Activated naive CD4-positive, alpha-beta T cell treated with anti-CD3 and anti-CD28 coated beads, Interleukin-2, amount 10 ng/mL, durations not matched to agents 7 days and 5 days (primary cell): ENCODE measurements around the gene CARM1.
A peak's percentile ranks its signal among the peaks of the same experiment; 100 is the strongest.
"Not testable (repeated sequence)": the region's sequence is repeated elsewhere in the genome, so short reads cannot be mapped to it uniquely, and the experiment has no call there.

Experiments
- CTCF ChIA-PET: fragments of 350-600 bp; sonication (Branson Sonifier 250); formaldehyde crosslinking; loops from one replicate; lab custom pipeline; 2021; ENCODE audit warnings: antibody characterized with exemption; lab: Charles Lee
- DNase-seq: peaks from one replicate; pipeline ENCODE4 v3.0.0-alpha.2; 2020
- H3K27ac Mint-ChIP-seq: one replicate; pipeline ENCODE4 v1.8.0; 2021; ENCODE audit warnings: mild to moderate bottlenecking, moderate library complexity, mixed read lengths
- H3K27me3 Mint-ChIP-seq: one replicate; pipeline ENCODE4 v1.8.0; 2021; ENCODE audit warnings: mild to moderate bottlenecking, mixed read lengths
- H3K36me3 Mint-ChIP-seq: one replicate; pipeline ENCODE4 v1.8.0; 2021; ENCODE audit warnings: mixed read lengths
- H3K4me1 Mint-ChIP-seq: one replicate; pipeline ENCODE4 v1.8.0; 2021; ENCODE audit warnings: mixed read lengths
- H3K4me3 Mint-ChIP-seq: one replicate; pipeline ENCODE4 v1.8.0; 2021; ENCODE audit warnings: mild to moderate bottlenecking, moderate library complexity, mixed read lengths
- H3K9me3 Mint-ChIP-seq: one replicate; pipeline ENCODE4 v1.8.0; 2021; ENCODE audit warnings: mixed read lengths

The CARM1 gene

DNA sequence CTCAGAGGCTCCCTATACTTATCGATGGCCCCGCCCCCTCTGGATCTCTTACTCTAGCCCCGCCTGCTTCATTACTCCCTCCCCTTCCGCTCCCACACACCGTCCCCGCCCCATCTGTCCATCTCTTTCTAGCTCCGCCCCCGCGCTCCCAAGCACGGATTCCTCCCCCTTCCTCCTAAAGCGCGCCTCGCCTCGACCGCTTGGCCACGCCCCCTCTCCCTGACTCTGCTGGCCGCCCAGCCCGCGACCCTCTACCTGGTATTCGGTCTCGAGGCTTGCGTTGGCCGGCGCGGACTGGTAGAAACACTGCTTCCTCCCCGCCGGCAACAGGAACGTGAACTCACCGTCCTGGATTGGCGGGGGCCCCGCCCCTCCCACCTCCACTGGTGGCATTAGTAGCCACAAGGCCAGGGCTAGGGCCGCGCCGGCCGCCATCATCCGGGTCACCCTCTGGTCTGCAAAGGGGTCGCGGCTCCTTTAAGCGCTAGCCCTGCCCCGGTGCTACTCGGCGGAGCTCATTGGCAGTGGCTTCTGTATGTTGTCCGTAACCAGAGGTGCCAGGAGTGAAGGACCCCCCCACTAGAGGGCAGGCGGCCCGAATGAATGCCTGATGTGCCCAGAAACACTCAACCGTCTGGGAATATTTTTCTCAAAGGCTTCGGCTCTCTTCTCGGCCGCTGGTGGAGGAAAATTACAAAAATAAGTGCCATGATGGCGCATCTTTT, 35.4 kb upstream of the CARM1 start, which contains the start of gene TMED1:
TMED1 (minus strand) TSS at position 459 of the 725 bp plus-strand sequence; CDS start at position 438, 21 bp downstream.
- peak within 1 kb of the TSS; percentile 98 for H3K27ac Mint-ChIP-seq
- H3K36me3 Mint-ChIP-seq, result peaks cover 24% of the 10 kb centered on the region
- peaks cover 15% of the 10 kb centered on the region for H3K4me1 Mint-ChIP-seq
- CTCF ChIA-PET, result interaction anchor here (0.6 to 4.9 kb wide), 8 partner anchors 9 to 682 kb away, joined by 3 to 37 read pairs (median 4); partner anchors contain the start of gene DNM2
- peak within 1 kb of the TSS; percentile 91 for H3K4me3 Mint-ChIP-seq
- peaks cover 4% of the 10 kb centered on the region for H3K27me3 Mint-ChIP-seq
- peak; percentile 99 for DNase-seq
- peaks cover 13% of the 10 kb centered on the region for H3K9me3 Mint-ChIP-seq

DNA sequence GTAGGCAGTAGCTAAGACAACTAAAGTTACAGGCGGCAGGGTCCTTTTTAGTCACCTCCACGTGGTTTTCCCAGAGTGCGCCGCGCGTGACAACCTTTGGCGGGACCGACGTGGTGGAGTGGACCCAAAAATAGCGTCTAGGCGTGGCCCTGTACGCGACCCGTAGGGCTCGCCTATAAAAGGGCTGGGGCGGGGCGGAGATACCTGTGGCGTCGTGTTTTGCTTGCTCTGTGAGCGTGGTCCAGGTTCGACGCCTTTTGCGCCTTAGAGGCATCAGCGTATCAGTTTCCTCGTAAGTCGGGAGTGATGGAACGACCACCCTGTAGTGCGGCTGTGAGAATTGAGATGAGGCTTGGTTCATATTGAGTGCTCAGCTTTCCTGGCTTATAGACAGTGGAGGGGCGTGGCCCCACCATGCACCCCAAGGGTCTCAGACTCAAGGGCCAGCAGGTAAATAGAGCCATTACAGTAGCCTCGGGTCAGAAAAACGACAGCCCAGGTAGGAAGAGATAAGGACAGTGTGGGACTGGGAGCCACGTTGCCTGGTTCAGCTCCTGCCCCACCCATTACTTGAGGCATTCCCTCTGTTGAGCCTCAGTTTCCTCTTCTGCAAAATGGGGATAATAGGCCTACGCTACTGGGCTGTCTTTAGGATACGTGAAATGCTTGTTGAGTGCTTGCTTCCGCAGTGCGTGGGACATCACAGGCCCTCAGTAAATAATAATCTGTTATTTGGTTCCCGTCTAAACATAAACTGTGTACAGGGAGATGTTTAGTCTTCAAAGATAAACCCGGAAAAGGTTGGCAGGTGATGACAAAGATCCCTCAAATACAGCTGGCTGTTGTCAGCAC, 34.6 kb upstream of the CARM1 start:
- peaks cover 15% of the 10 kb centered on the region for H3K4me1 Mint-ChIP-seq
- peaks cover 24% of the 10 kb centered on the region for H3K36me3 Mint-ChIP-seq
- peaks cover 13% of the 10 kb centered on the region for H3K9me3 Mint-ChIP-seq
- DNase-seq, result peak; percentile 90
- CTCF ChIA-PET, result interaction anchor here (0.6 to 4.9 kb wide), 5 partner anchors 16 to 120 kb away, joined by 3 to 37 read pairs (median 4); partner anchors contain the start of gene DNM2
- H3K27me3 Mint-ChIP-seq, result peaks cover 4% of the 10 kb centered on the region
- peak overlapping the region; percentile 98 for H3K27ac Mint-ChIP-seq
- H3K4me3 Mint-ChIP-seq, result peak overlapping the region; percentile 91

DNA sequence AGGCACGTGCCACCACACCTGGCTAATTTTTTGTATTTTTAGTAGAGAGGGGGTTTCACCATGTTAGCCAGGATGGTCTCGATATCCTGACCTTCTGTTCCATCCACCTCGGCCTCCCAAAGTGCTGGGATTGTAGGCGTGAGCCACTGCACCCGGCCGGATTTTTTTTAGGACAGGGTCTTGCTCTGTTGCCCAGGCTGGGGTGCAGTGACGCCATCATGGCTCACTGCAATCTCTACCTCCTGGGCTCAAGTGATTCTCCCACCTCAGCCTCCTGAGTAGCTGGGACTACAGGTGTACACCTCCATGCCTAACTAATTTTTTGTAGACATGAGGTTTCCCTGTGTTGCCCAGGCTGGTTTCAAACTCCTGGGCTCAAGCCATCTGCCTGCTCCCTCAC, 33.7 kb upstream of the CARM1 start:
- not testable (repeated sequence) for DNase-seq, H3K4me3 Mint-ChIP-seq, H3K27me3 Mint-ChIP-seq, H3K27ac Mint-ChIP-seq
- Mint-ChIP-seq H3K36me3 (peaks cover 21% of the 10 kb centered on the region), H3K9me3 (peaks cover 13% of the 10 kb centered on the region), H3K4me1 (peaks cover 15% of the 10 kb centered on the region)
- CTCF ChIA-PET, result interaction anchor here (4.9 kb wide), 1 partner anchor 26 kb away, joined by 37 read pairs; no protein-coding TSS in a partner anchor

DNA sequence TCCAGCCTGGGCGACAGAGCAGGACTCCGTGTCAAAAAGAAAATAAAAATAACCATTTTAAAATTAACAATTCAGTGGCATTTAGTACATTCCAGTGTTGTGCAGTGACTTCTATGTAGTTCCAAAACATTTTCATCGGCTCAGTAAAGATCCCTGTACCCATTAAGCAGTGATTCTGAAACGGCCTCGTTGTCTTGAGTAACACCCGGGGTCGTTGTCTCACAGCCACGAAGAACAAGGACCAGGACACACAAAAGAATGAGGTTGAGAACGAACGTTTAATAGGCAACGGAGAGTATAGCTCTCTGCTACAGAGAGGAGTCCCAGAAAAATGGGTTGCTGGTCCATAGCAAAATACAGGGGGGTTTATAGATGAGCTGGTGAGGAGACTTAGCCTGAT, 33.0 kb upstream of the CARM1 start:
- Mint-ChIP-seq H3K36me3 (peaks cover 15% of the 10 kb centered on the region), H3K27me3 (peaks cover 4% of the 10 kb centered on the region), H3K27ac (no peak overlapping the region), H3K4me1 (peaks cover 15% of the 10 kb centered on the region), H3K9me3 (peaks cover 13% of the 10 kb centered on the region), H3K4me3 (no peak overlapping the region)
- DNase-seq, result no peak
- CTCF ChIA-PET, result interaction anchor here (0.8 to 4.9 kb wide), 3 partner anchors 17 to 26 kb away, joined by 3 to 37 read pairs (median 4); no protein-coding TSS in a partner anchor

DNA sequence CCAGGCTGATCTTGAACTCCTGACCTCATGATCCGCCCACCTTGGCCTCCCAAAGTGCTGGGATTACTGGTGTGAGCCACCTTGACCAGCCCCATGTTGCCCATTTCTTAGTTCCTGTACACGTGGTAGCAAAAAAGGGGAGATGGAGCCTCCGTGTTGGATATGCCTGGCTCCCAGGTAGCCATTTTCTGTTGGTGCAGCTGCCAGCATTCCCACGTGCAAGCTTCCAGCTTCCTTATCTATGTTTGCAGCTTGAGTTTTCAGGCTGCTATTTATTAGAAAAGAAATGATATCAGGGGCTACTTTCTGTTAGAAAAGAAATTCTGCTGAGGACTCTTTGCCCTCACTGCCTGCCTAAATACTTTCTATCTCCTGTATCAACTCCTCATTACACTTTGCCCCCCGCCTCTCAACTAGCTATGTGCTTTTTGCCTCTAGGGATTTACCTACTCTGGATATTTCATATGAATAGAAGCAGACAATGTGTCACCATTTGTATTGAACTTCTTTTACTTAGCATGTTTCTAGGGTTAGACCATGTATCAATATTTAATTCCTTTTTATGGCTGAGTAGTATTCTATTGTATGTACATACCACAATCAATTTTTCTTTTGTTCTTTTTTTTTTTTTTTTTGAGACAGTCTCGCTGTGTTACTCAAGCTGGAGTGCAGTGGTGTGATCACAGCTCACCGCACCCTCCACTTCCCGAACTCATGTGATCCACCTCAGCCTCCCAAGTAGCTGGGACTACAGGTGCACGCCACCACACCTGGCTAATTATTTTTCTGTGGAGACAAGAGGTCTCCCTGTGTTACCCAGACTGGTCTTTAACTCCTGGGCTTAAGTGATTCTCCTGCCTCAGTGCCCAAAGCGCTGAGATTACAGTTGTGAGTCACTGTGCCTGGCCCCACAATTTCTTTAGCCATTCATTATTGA, 32.0 kb upstream of the CARM1 start:
- peaks cover 13% of the 10 kb centered on the region for H3K9me3 Mint-ChIP-seq
- CTCF ChIA-PET, result interaction anchor here (0.8 to 4.9 kb wide), 3 partner anchors 16 to 25 kb away, joined by 3 to 37 read pairs (median 4); no protein-coding TSS in a partner anchor
- no peak overlapping the region for H3K4me3 Mint-ChIP-seq
- H3K27ac Mint-ChIP-seq, result no peak overlapping the region
- peaks cover 4% of the 10 kb centered on the region for H3K27me3 Mint-ChIP-seq
- no peak for DNase-seq
- H3K36me3 Mint-ChIP-seq, result peaks cover 10% of the 10 kb centered on the region
- peaks cover 15% of the 10 kb centered on the region for H3K4me1 Mint-ChIP-seq

DNA sequence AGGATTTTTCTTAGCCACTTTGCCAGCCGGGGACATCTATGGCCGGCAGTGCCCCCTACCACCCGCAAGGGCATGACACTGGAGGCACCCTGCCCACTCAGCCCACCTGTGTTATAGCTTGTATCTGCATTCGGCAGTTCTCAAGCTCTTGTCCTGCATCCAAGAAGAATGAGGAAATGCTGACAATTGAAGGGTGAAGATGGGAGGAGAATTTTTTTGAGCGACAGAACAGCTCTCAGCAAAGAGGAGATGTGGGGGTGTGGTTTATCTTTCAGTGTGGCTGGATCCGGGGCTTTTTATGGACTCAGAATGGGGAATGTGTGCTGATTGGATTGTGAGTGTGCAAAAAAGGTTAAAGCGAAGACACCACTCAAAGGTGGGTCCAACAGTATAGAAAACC, 28.6 kb upstream of the CARM1 start:
- CTCF ChIA-PET, result interaction anchor here (1.1 to 2.8 kb wide), 2 partner anchors 15 to 21 kb away, joined by 5 to 9 read pairs; no protein-coding TSS in a partner anchor
- no peak overlapping the region for H3K4me3 Mint-ChIP-seq
- H3K9me3 Mint-ChIP-seq, result peaks cover 8% of the 10 kb centered on the region
- peaks cover 5% of the 10 kb centered on the region for H3K36me3 Mint-ChIP-seq
- H3K4me1 Mint-ChIP-seq, result peaks cover 4% of the 10 kb centered on the region
- H3K27me3 Mint-ChIP-seq, result no peaks in the 10 kb centered on the region
- no peak for DNase-seq
- H3K27ac Mint-ChIP-seq, result no peak overlapping the region

DNA sequence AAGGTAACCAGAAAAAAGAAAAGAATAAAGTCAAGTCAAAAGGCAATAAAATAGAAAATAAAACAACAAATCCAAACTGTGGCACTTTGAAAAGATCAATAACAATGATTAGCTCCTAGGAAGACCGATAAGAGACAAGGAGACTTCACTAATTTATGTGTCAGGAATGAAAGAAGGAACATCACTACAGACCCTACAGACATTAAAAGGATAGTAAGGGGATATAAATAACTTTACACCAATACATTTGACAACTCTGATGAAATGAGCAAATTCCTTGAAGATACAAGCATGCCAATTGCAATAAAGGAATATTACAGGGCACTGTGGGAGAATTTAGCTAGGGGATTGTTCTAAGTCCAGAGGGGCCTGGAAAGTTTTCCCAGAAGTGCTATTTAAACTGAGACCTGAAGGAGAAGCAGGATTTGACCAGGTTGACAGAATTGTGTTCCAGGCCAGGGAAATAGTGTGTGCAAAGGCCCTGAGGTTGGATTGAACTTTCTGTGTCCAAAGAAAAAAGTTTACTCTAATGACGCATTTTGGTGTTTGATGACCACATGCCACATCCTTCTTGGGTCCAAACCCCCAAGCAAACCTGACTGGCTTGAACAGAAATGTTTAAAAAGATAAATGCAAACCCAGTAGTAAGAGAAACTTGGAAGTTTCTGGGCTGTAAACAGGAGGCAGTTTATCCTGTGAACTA, 24.7 kb upstream of the CARM1 start:
- no peak overlapping the region for H3K4me3 Mint-ChIP-seq
- no peak overlapping the region for H3K27ac Mint-ChIP-seq
- CTCF ChIA-PET, result interaction anchor here (0.6 to 1.4 kb wide), 5 partner anchors 10 to 21 kb away, joined by 3 to 6 read pairs (median 3); no protein-coding TSS in a partner anchor
- H3K9me3 Mint-ChIP-seq, result peaks cover 5% of the 10 kb centered on the region
- peaks cover 5% of the 10 kb centered on the region for H3K36me3 Mint-ChIP-seq
- H3K27me3 Mint-ChIP-seq, result peaks cover 5% of the 10 kb centered on the region
- no peak for DNase-seq
- peaks cover 14% of the 10 kb centered on the region for H3K4me1 Mint-ChIP-seq

DNA sequence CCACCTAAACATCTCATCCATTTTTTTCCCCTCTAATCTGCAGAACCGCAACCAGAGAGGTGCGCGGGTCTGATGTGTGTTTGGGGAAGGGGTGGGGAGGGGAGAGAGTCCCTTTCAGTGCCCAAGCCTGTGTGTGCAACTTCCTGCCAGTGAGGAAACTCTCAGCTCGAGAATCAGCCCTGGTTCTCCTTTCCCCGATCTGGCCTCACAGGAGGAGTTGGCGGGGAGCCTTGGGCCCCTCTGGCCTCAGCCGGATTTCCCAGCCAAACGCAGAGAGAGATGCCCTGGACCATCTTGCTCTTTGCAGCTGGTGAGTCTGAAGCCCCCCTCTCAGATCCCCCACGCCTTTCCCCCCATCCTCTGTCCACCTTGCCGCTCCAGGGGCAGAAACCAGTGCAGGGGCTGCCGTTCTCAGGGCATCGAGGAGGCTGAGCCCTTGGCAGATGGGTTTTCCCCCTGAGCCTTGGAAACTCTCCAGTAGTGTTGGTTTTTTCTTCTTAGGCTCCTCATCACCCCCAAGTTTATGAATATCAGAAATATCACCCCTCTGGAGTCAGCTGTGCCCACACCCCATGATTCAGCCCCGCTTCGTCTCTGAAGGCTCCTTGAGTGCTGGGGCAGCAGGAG, 23.0 kb upstream of the CARM1 start, which contains the start of gene C19orf38:
C19orf38 (plus strand) TSS at position 186 of the 627 bp plus-strand sequence; CDS start at position 280, 94 bp downstream.
- H3K4me3 Mint-ChIP-seq, result peak within 1 kb of the TSS; percentile 60
- peaks cover 5% of the 10 kb centered on the region for H3K9me3 Mint-ChIP-seq
- DNase-seq, result no peak
- H3K27ac Mint-ChIP-seq, result peak within 1 kb of the TSS; percentile 37
- H3K36me3 Mint-ChIP-seq, result peaks cover 5% of the 10 kb centered on the region
- H3K27me3 Mint-ChIP-seq, result peaks cover 5% of the 10 kb centered on the region
- CTCF ChIA-PET, result interaction anchor here (1.0 to 2.6 kb wide), 3 partner anchors 10 to 16 kb away, joined by 3 to 11 read pairs (median 9); no protein-coding TSS in a partner anchor
- H3K4me1 Mint-ChIP-seq, result peaks cover 14% of the 10 kb centered on the region

DNA sequence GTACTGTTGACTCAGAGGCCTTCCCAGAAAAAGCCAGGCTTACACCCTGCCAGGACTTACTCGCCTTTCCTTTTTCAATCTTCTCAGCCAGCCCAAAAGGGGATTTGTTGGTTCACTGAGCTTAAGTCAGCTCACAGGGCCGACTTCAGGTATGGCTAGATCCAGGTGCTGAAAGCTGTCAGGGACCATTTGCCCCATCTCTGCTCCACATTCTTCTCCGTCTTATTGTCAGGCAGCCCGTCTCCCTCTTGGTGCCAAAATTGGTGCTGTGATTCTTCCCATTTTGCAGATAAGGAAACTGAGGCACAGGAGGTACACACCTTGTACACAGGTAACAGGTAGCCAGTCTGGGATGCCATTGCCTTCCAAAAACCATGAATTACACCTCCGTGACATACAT, 20.7 kb upstream of the CARM1 start:
- H3K27me3 Mint-ChIP-seq, result peaks cover 5% of the 10 kb centered on the region
- no peak for DNase-seq
- no peak overlapping the region for H3K27ac Mint-ChIP-seq
- peaks cover 5% of the 10 kb centered on the region for H3K9me3 Mint-ChIP-seq
- peaks cover 14% of the 10 kb centered on the region for H3K4me1 Mint-ChIP-seq
- peaks cover 5% of the 10 kb centered on the region for H3K36me3 Mint-ChIP-seq
- H3K4me3 Mint-ChIP-seq, result no peak overlapping the region
- CTCF ChIA-PET, result interaction anchor here (0.6 to 1.7 kb wide), 2 partner anchors 13 to 16 kb away, joined by 5 to 6 read pairs; no protein-coding TSS in a partner anchor

DNA sequence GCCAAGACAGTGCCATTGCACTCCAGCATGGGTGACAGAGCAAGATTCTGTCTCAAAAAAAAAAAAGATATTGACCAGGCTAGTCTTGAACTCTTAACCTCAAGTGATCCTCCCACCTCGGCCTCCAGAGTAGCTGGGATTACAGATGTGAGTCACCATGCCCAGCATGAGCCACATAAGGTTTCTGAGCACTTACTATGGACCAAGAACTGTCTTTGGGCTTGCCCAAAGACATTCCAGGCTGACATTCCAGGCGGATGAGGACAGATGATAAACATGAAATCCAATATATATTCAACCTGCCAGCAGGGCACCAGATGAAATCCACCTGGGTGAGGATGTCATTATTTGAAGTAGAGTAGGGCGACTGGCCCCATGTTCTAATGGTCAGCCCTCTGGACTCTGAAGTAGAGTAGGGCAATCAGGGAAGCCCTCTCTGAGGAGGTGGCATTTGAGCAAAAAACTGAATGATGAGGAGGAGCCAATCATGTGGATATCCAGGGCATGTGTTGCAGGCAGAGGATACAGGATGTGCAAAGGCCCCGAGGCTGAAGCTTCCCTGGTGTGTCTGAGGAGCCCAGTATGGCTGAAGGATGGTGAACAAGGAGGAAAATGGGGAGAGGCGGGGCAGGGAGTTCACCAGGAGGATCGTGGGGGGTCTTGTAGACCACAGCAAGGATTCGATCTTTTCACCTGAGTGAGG, 19.1 kb upstream of the CARM1 start:
- H3K4me3 Mint-ChIP-seq, result no peak overlapping the region
- H3K36me3 Mint-ChIP-seq, result no peaks in the 10 kb centered on the region
- CTCF ChIA-PET, result interaction anchor here (1.7 to 3.6 kb wide), 3 partner anchors 12 to 134 kb away, joined by 6 to 32 read pairs (median 12); partner anchors contain the start of gene DNM2
- H3K4me1 Mint-ChIP-seq, result peaks cover 14% of the 10 kb centered on the region
- DNase-seq, result no peak
- peaks cover 5% of the 10 kb centered on the region for H3K27me3 Mint-ChIP-seq
- H3K27ac Mint-ChIP-seq, result no peak overlapping the region
- no peaks in the 10 kb centered on the region for H3K9me3 Mint-ChIP-seq

DNA sequence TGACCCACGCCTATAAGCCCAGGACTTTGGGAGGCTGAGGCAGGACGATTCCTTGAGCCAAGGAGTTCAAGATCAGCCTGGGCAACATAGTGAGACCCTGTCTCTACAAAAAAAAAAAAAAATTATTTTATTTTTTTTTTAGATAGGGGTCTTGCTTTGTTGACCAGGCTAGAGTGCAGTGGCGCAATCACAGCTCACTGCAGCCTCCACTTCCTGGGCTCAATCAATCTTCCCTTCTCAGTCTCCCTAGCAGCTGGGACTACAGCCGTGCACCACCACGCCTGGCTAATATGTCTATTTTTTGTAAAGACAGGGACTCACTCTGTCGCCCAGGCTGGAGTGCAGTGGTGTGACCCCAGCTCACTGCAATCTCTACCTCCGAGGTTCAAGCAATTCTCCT, 18.4 kb upstream of the CARM1 start:
- CTCF ChIA-PET, result interaction anchor here (1.1 to 3.6 kb wide), 3 partner anchors 11 to 135 kb away, joined by 5 to 32 read pairs (median 12); partner anchors contain the start of gene DNM2
- no peak for DNase-seq
- H3K36me3 Mint-ChIP-seq, result no peaks in the 10 kb centered on the region
- no peaks in the 10 kb centered on the region for H3K9me3 Mint-ChIP-seq
- no peak overlapping the region for H3K27ac Mint-ChIP-seq
- no peak overlapping the region for H3K4me3 Mint-ChIP-seq
- H3K4me1 Mint-ChIP-seq, result peaks cover 10% of the 10 kb centered on the region
- peaks cover 5% of the 10 kb centered on the region for H3K27me3 Mint-ChIP-seq
